HEK293T (cell line): ENCODE data around the gene VRK1.

Experiments
- CTCF ChIA-PET: fragments of 350-600 bp; formaldehyde crosslinking; extraction: SDS; loops from one replicate; lab custom pipeline; 2021; ENCODE audit warnings: antibody characterized with exemption, inconsistent platforms; lab: Yijun Ruan, JAX
- POLR2A ChIA-PET: fragments of 350-600 bp; formaldehyde crosslinking; extraction: SDS; loops from one replicate; lab custom pipeline; 2020; ENCODE audit warnings: antibody characterized with exemption, inconsistent platforms; lab: Yijun Ruan, JAX
- DNase-seq: peaks from one replicate; pipeline ENCODE4 v3.0.0; 2012; ENCODE audit warnings: mixed read lengths; ENCODE audit errors: extremely low spot score
- ARNT ChIP-seq: fragments of 450-650 bp; IDR thresholded peaks from 2 replicates; pipeline ENCODE4 v1.6.1; 2017; ENCODE audit warnings: mild to moderate bottlenecking
- BHLHE40 ChIP-seq: fragments of 450-650 bp; IDR thresholded peaks from 2 replicates; pipeline ENCODE4 v1.6.1; 2016; ENCODE audit warnings: mild to moderate bottlenecking, moderate library complexity, borderline replicate concordance
- CTBP1 ChIP-seq: fragments of 450-650 bp; IDR thresholded peaks from 2 replicates; pipeline ENCODE4 v1.6.1; 2016; ENCODE audit warnings: borderline replicate concordance
- ELF4 ChIP-seq: fragments of 450-650 bp; IDR thresholded peaks from 2 replicates; pipeline ENCODE4 v1.6.1; 2017; ENCODE audit warnings: antibody characterized with exemption
- FOXA1 ChIP-seq: fragments of 450-650 bp; IDR thresholded peaks from 2 replicates; pipeline ENCODE4 v1.6.1; 2016; ENCODE audit warnings: mild to moderate bottlenecking
- FOXK2 ChIP-seq: fragments of 450-650 bp; IDR thresholded peaks from 2 replicates; pipeline ENCODE4 v1.6.1; 2016; ENCODE audit warnings: mild to moderate bottlenecking
- FOXM1 ChIP-seq: fragments of 450-650 bp; IDR thresholded peaks from 2 replicates; pipeline ENCODE4 v1.6.1; 2017; ENCODE audit warnings: mild to moderate bottlenecking, borderline replicate concordance
- HDGF ChIP-seq: fragments of 450-650 bp; IDR thresholded peaks from 2 replicates; pipeline ENCODE4 v1.6.1; 2017; ENCODE audit warnings: antibody characterized with exemption, borderline replicate concordance
- L3MBTL2 ChIP-seq: fragments of 450-650 bp; conservative IDR thresholded peaks from 2 replicates; pipeline ENCODE4 v1.6.1; 2016; ENCODE audit warnings: mild to moderate bottlenecking
- LEF1 ChIP-seq: fragments of 450-650 bp; IDR thresholded peaks from 2 replicates; pipeline ENCODE4 v1.6.1; 2017; ENCODE audit warnings: mild to moderate bottlenecking, borderline replicate concordance
- NFRKB ChIP-seq: fragments of 450-650 bp; IDR thresholded peaks from 2 replicates; pipeline ENCODE4 v1.6.1; 2016; ENCODE audit warnings: mild to moderate bottlenecking, moderate library complexity
- SP1 ChIP-seq: fragments of 450-650 bp; IDR thresholded peaks from 2 replicates; pipeline ENCODE4 v1.6.1; 2017
- SUZ12 ChIP-seq: fragments of 450-650 bp; IDR thresholded peaks from 2 replicates; pipeline ENCODE4 v1.6.1; 2016; ENCODE audit warnings: mild to moderate bottlenecking
- TARDBP ChIP-seq: fragments of 450-650 bp; IDR thresholded peaks from 2 replicates; pipeline ENCODE4 v1.6.1; 2016
- ZNF384 ChIP-seq: fragments of 450-650 bp; IDR thresholded peaks from 2 replicates; pipeline ENCODE4 v1.6.1; 2016
- TF ChIP-seq, protein P1 (sequence below): fragments of 450-650 bp; IDR thresholded peaks from 2 replicates; pipeline ENCODE4 v1.6.1; 2016

Gene VRK1

DNA sequence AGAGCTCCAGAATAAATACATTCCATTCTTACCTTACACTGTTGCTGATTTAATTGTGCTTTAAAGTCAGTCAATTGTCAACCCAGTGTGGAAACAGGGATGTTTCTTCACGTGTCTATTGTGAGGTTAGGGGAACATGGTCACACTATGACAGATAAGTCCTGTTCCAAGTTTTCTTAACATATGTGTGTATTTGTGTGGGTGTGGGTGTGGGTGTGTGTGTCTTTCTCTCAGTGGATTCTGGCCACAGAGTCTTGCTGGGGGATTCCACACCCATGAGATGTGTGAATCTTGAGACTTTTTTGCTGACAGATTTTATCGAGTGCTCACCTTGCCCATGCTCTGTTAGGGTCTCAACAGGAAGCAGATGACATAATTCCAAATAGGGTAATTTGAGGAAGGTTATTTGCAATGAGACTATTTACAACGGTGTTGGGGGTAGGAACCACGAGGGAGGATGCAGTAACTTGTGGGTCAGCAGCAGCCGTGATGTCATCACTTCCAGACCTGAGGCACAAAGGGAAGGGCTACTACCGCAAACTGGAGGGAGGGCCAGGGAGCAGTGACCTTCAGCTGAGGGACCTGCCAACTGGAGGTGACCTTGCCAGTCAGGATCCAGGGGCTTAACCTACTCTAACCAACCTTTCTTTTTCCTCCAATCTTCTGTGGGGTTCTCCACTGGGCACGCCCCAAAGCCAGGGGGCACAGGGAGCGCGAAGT lies 1.9 kb upstream of the VRK1 start:
- no peak for TF ChIP-seq FOXM1
- no peak for TF ChIP-seq BHLHE40
- no peak for DNase-seq
- CTCF ChIA-PET = no interaction called here
- POLR2A ChIA-PET = no interaction called here

DNA sequence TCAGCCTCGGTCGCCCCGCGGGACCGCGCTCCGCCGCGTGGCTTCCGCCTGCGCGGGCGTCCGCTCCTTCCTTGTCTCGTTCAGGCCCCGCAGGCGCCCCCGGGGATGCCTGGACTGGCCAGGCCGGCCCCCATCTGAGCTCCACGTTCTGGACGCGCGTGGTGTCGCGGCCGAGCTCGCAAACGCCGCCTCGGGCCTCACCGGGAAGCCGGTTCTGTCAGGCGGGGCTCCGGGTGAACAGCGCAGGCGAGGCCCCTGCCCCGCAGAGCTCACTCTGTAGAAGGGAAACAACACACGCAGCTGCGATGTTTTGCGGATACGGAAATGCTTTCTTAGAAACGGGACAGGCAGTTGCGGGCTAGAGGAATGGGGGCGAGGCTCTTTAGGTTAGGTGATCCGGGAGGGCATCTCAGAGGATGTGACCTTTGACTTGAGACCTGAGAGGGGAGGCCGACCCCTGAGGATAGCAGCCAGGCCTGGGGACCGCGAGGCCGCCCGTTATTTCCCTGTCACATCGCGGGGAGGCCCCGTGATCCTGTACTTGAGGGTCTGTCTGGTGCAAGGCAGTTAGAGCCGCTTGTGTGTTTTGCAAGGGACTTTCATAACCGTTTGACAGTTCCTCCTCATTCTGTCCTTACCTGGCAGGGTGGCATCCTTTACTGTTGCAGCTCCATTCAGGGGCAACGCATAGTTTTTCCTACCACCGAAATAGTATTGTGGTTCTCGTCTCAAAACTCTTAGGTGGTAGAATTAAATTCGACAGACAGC lies 584 bp downstream of the VRK1 start:
- TF ChIP-seq ARNT (no peak), NFRKB (no peak), FOXA1 (no peak), SP1 (no peak), L3MBTL2 (peak; percentile 55; the same call in 1 of the 2 replicates)
- POLR2A ChIA-PET = interaction anchor here (1.2 kb wide), 1 partner anchor 35 kb away, joined by 5 read pairs; no protein-coding TSS in a partner anchor
- peak; percentile 21 for DNase-seq
- CTCF ChIA-PET = no interaction called here

DNA sequence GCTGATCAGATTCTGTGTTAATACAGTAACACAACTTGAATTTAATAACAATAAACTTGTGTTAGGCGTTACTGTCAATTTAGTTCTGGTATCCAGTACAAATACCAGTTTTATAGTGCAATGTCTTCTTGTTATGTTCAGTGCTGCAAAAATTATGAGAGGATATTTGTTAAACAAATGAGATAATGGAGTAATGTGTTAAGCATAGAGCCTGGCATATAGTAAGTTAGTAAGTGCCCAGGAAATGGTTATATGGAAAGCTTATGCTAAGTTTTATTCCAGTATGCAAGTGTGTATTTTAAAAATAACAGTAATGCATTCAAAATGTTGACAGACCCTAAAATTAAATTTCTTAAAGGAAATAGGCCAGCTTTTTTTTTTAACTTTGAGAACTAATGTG lies 1.8 kb downstream of the VRK1 start:
- ChIA-PET POLR2A (interaction anchor here (1.0 kb wide), 1 partner anchor 35 kb away, joined by 3 read pairs; no protein-coding TSS in a partner anchor), CTCF (no interaction called here)
- no peak for TF ChIP-seq FOXM1
- no peak for TF ChIP-seq FOXA1
- DNase-seq = no peak

DNA sequence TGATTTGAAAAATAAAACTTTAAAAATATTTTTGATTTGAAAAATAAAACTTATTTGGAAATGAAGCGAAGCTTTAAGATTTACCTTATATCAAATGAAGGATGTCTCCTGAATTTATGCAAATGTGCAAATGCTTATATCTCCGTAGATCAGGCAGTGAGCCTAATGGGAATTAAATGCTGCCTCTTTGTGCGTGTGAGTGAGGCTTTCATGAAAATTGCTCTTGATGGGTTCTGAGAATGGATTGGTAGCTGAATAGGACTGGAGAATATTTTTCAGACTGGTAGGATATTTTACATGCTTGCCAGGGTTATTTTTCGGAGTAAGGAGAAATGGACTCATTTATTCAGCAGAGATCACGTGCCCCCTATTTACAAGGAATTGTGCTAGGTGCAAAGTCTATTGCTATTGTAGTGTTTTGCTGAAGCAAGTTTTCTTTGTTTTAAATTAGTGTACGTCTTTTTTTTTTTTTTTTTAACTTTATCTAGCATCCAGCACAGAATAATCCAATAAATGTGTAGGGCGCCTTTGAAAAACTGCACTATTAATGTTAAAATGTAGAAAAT lies 2.4 kb downstream of the VRK1 start:
- TF ChIP-seq NFRKB (no peak), FOXM1 (no peak), ZNF384 (no peak)
- CTCF ChIA-PET = no interaction called here
- no peak for DNase-seq
- POLR2A ChIA-PET = interaction anchor here (1.0 kb wide), 1 partner anchor 36 kb away, joined by 3 read pairs; no protein-coding TSS in a partner anchor

DNA sequence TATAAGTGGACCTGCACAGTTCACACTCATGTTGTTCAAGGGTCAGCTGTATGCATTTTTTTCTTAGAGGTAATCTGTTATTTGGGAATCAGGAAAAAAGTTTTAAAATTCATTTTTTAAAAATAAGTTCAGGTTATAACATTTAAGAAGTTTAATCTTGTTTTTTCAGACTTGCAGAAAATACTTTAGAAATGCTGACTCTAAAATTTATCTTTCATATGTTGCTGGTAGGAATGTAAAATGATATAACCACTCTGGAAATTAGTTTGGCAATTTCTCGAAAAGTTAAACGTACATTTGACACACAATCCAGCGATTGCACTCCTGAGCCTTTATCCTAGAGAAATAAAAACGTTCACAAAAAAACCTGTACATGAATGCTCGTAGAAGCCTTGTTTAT lies 4.7 kb downstream of the VRK1 start:
- POLR2A ChIA-PET = interaction anchor here (0.9 kb wide), 1 partner anchor 39 kb away, joined by 3 read pairs; no protein-coding TSS in a partner anchor
- DNase-seq = no peak
- no peak for TF ChIP-seq CTBP1
- TF ChIP-seq, protein P1, sequence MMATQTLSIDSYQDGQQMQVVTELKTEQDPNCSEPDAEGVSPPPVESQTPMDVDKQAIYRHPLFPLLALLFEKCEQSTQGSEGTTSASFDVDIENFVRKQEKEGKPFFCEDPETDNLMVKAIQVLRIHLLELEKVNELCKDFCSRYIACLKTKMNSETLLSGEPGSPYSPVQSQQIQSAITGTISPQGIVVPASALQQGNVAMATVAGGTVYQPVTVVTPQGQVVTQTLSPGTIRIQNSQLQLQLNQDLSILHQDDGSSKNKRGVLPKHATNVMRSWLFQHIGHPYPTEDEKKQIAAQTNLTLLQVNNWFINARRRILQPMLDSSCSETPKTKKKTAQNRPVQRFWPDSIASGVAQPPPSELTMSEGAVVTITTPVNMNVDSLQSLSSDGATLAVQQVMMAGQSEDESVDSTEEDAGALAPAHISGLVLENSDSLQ = no peak
- no peak for TF ChIP-seq FOXK2
- no peak for TF ChIP-seq TARDBP
- TF ChIP-seq ELF4 = no peak
- TF ChIP-seq ZNF384 = no peak
- no peak for TF ChIP-seq FOXA1
- no peak for TF ChIP-seq HDGF
- TF ChIP-seq FOXM1 = no peak
- TF ChIP-seq LEF1 = no peak
- TF ChIP-seq NFRKB = no peak
- no peak for TF ChIP-seq L3MBTL2
- no peak for TF ChIP-seq BHLHE40
- TF ChIP-seq ARNT = no peak
- TF ChIP-seq SUZ12 = no peak
- TF ChIP-seq SP1 = no peak
- CTCF ChIA-PET = no interaction called here

DNA sequence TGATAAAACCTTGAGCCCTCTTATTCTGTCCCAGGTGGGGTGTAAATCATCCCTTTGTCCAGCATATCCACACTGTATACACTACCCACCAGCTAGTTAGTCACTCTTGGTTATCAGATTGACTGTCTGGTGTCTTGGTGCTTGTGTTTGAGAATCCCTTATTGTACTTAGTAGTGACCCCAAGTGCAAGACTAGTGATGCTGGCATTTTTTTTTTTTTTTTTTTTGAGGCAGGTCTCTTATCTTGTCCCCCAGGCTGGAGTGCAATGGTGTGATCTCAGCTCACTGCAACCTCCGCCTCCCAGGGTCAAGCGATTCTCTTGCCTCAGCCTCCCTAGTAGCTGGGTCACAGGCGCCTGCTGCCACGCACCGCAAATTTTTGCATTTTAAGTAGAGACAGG lies 5.8 kb downstream of the VRK1 start:
- TF ChIP-seq LEF1 = no peak
- TF ChIP-seq HDGF = no peak
- TF ChIP-seq SUZ12 = no peak
- TF ChIP-seq L3MBTL2 = no peak
- TF ChIP-seq, protein P1 = no peak
- no peak for TF ChIP-seq ZNF384
- POLR2A ChIA-PET = interaction anchor here (0.9 kb wide), 1 partner anchor 40 kb away, joined by 3 read pairs; no protein-coding TSS in a partner anchor
- CTCF ChIA-PET = no interaction called here
- DNase-seq = no peak

DNA sequence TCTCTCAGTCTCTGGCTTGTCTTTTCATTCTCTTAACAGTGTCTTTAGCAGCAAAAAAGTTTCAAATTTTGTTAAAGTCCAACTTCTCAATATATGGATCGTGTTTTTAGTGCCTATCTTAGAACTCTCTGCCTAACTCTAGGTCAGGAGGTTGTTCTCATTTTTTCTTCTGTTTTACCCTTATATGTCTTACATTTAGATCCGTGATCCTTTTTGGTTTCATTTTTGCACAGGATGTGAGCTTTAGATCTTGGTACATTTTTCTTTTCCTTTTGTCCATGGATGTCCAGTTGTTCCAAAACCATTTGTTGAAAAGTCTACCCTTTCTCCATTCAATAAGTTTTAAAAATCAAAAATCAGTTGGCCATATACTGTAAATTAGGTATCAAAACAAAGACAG lies 6.8 kb downstream of the VRK1 start:
- POLR2A ChIA-PET = no interaction called here

More for the DNA sequence above, 6.8 kb downstream of the VRK1 start:
- CTCF ChIA-PET = no interaction called here
- TF ChIP-seq ELF4 (no peak), SP1 (no peak), FOXK2 (no peak), CTBP1 (no peak), ZNF384 (no peak), SUZ12 (no peak), BHLHE40 (no peak), LEF1 (no peak), NFRKB (no peak), TARDBP (no peak), L3MBTL2 (no peak), ARNT (no peak), HDGF (no peak), FOXA1 (no peak)
- DNase-seq = no peak
